Measurements from ENCODE around the gene UPK3B. TPM values are rescaled to one million over a fixed set of nuclear protein-coding genes. Genes with fewer than 3 reads are reported as not detected.

The UPK3B gene
- total RNA-seq, 1 experiment from 2014 or later = 19.2 TPM

DNA sequence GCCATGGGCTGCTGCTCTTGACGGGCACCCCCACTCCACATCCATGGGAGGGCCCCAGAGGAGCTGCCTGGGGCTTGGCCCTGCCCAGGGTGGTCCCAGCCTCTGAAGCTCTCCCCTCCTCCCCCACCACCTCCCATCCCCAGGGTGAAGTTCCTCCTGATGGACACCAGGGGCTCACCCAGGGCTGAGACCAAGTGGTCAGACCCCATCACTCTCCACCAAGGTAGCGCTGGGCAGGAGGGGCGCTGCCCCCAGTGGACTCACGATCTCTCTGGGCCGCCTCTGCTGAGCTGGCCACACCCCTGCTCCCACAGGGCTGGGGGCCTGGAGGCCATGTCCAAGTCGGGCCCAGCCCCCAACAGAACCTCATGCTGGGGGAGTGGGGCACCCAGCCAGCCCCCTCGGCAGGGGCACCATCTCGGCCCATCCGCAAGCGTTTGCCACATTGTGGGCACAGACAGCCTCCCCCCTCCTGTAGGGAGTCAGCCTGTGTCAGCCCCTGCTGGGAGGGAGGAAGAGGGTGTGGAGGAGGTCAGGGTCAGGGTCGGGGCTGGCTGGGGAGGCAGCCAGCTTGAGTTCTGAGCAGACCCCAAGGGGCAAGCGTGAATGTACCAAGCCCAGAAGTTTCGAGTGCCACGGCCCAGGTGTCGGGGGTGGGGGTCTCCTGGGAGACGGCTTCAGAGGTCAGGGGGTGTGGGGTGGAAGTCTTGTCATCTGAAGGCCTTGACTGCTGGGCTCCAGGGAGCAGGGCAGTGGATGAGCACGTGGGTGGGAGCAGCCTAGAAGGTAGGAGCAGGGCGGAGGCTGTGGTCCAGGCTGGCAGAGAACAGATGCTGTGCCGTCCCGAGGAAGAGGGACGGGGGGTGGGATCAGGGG, 2.8 kb downstream of the UPK3B start:
- Histone ChIP-seq H2AFZ (no peak overlapping the region), H3K9me3 (ENCODE audit: insufficient read depth, low read depth) (no peaks in the 10 kb centered on the region), H3K4me3 (no peak overlapping the region), H3K4me2 (peak overlapping the region; percentile 60), H3K79me2 (ENCODE audit: low read depth) (no peaks in the 10 kb centered on the region), H3F3A (ENCODE audit: insufficient read depth, low read depth) (peaks cover 25% of the 10 kb centered on the region), H3K27ac (peak overlapping the region; percentile 43; the same call in 1 of the 2 replicates), H3K36me3 (ENCODE audit: low read depth) (no peaks in the 10 kb centered on the region), H3K9me2 (ENCODE audit: insufficient read depth) (no peaks in the 10 kb centered on the region), H3K27me3 (ENCODE audit: insufficient read depth, low read depth) (no peaks in the 10 kb centered on the region), H3K4me1 (replicated peaks; ENCODE audit: insufficient read depth) (peaks cover 28% of the 10 kb centered on the region), H4K20me1 (ENCODE audit: insufficient read depth) (no peaks in the 10 kb centered on the region)
- POLR2A ChIA-PET (ENCODE audit: unreplicated experiment) = no interaction called here
- peak in 1 of 2 experiments; percentile 34 for DNase-seq
- BruUV-seq (replicated peaks) = no TSS peak
- intact Hi-C loops (cut with micrococcal nuclease; ENCODE audit: unreplicated experiment) = loop anchor here (5.0 kb wide), 1 partner anchor 196 kb away; no protein-coding TSS in a partner anchor
- CTCF ChIA-PET = no interaction called here
- no peak for TF ChIP-seq EZH2 (IDR thresholded peaks at IDR 0.05; ENCODE audit: low read depth)
- TF ChIP-seq, protein P1, sequence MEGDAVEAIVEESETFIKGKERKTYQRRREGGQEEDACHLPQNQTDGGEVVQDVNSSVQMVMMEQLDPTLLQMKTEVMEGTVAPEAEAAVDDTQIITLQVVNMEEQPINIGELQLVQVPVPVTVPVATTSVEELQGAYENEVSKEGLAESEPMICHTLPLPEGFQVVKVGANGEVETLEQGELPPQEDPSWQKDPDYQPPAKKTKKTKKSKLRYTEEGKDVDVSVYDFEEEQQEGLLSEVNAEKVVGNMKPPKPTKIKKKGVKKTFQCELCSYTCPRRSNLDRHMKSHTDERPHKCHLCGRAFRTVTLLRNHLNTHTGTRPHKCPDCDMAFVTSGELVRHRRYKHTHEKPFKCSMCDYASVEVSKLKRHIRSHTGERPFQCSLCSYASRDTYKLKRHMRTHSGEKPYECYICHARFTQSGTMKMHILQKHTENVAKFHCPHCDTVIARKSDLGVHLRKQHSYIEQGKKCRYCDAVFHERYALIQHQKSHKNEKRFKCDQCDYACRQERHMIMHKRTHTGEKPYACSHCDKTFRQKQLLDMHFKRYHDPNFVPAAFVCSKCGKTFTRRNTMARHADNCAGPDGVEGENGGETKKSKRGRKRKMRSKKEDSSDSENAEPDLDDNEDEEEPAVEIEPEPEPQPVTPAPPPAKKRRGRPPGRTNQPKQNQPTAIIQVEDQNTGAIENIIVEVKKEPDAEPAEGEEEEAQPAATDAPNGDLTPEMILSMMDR (conservative IDR thresholded peaks at IDR 0.05) = peak; percentile 60

DNA sequence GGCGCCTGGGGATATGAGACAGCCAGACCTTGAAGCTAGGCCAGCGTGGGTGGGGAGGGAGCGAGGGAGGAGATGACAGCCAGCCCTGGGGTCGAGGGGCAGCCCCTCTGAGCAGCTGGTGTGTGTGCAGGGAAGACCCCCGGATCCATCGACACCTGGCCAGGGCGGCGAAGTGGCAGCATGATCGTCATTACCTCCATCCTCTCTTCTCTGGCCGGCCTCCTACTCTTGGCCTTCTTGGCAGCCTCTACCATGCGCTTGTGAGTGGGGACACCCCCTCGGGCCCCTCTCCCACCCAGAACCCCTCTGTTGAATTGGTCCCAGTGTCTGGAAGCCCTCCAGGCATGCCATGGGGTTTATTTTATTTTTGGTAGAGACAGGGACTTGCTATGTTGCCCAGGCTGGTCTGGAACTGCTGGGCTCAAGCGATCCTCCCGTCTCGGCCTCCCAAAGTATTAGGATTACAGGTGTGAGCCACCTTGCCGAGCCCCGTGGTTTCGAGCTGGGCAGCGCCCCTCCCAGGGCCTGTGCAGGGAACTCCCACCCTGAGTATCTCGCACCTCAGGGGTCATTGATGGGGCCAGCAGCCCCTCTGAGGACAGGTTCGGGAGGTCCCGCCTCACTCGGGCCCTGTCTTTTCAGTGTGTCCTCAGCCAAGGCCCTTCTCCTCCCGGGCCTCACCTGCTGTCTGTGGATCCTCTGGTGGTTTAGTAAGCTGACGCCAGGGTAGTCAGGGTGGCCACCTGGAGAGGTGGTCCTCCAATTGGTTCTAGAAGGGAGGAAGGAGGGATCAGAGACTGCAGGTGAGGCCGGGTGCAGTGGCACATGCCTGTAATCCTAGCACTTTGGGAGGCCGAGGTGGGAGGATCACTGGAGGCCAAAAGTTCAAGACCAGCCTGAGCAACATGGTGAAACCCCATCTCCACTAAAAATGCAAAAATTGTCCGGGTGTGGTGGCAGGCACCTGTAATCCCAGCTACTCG, 3.8 kb downstream of the UPK3B start:
- ChIA-PET CTCF (no interaction called here), POLR2A (ENCODE audit: unreplicated experiment) (no interaction called here)
- no peak for TF ChIP-seq EZH2 (IDR thresholded peaks at IDR 0.05; ENCODE audit: low read depth)
- TF ChIP-seq, protein P1 (conservative IDR thresholded peaks at IDR 0.05) = no peak
- Histone ChIP-seq H3F3A (ENCODE audit: insufficient read depth, low read depth) (peaks cover 17% of the 10 kb centered on the region), H3K4me1 (replicated peaks; ENCODE audit: insufficient read depth) (peaks cover 27% of the 10 kb centered on the region), H3K79me2 (ENCODE audit: low read depth) (no peaks in the 10 kb centered on the region), H3K27me3 (ENCODE audit: insufficient read depth, low read depth) (no peaks in the 10 kb centered on the region), H3K9me3 (ENCODE audit: insufficient read depth, low read depth) (no peaks in the 10 kb centered on the region), H3K27ac (no peak overlapping the region), H2AFZ (no peak overlapping the region), H3K9me2 (ENCODE audit: insufficient read depth) (no peaks in the 10 kb centered on the region), H3K36me3 (ENCODE audit: low read depth) (no peaks in the 10 kb centered on the region), H3K4me3 (no peak overlapping the region), H4K20me1 (ENCODE audit: insufficient read depth) (no peaks in the 10 kb centered on the region), H3K4me2 (no peak overlapping the region)
- no TSS peak for BruUV-seq (replicated peaks)
- no peak for DNase-seq
- intact Hi-C loops (cut with micrococcal nuclease; ENCODE audit: unreplicated experiment) = loop anchor here (5.0 kb wide), 1 partner anchor 197 kb away; no protein-coding TSS in a partner anchor

Data from PC-9 (cell line).